GM12878 (cell line): ENCODE results near the gene TREM1. TPM values are rescaled to one million over a fixed set of nuclear protein-coding genes. Genes with fewer than 3 reads are reported as not detected.

Experiments
- ATAC-seq: fragments of 200-7000 bp; cut with Tn5 transposase; 3 replicates; pipeline ENCODE4 v1.9.1; 2020; ENCODE audit warnings: mild to moderate bottlenecking, moderate library complexity
- BruUV-seq: library from RNA; stranded (reverse); fragments of 400-500 nt; replicated peaks from 2 replicates; lab custom pipeline; 2021; lab: Mats Ljungman, UMichigan
- CTCF ChIA-PET: fragments of 300-600 bp; sonication (Branson Sonifier 250); formaldehyde crosslinking; extraction: SDS; loops from one replicate; lab custom pipeline; 2021; ENCODE audit warnings: inconsistent platforms; lab: Yijun Ruan, JAX
- POLR2A ChIA-PET: fragments of 350-600 bp; formaldehyde crosslinking; extraction: SDS; loops from one replicate; lab custom pipeline; 2021; ENCODE audit warnings: inconsistent platforms; lab: Charles Lee
- RAD21 ChIA-PET: fragments of 300-600 bp; sonication (Branson Sonifier 250); formaldehyde crosslinking; loops from one replicate; lab custom pipeline; 2023; ENCODE audit warnings: antibody characterized with exemption; ENCODE audit not compliant: unreplicated experiment; lab: Charles Lee
- SMC1A ChIA-PET: fragments of 300-600 bp; sonication (Branson Sonifier 250); formaldehyde crosslinking; loops from one replicate; lab custom pipeline; 2023; ENCODE audit not compliant: unreplicated experiment, uncharacterized antibody; lab: Charles Lee
- DNase-seq: peaks from one replicate; pipeline ENCODE4 v3.0.0-alpha.2; 2011; ENCODE audit warnings: low read depth, low spot score
- FAIRE-seq: peaks from 3 replicates; lab custom pipeline; 2011; peaks lifted over from hg19 to GRCh38; lab: Jason Lieb, UNC
- H2AFZ ChIP-seq: 2 replicates; pipeline ENCODE4 v1.6.0; 2011; ENCODE audit warnings: low read depth, low read length, control low read depth; ENCODE audit not compliant: control insufficient read depth
- H3K27ac ChIP-seq: 2 replicates; pipeline ENCODE4 v1.5.1; 2011; ENCODE audit warnings: control low read depth; ENCODE audit not compliant: control insufficient read depth, insufficient read depth
- H3K27me3 ChIP-seq, 2 experiments: replicated peaks in 1 of 2; 2 replicates each; pipeline versions ENCODE4 v1.6.0 to v1.6.1; 2011; ENCODE audit warnings: low read length in 1 of 2; ENCODE audit not compliant: control insufficient read depth in 2 of 2, insufficient read depth in 2 of 2
- H3K36me3 ChIP-seq, 2 experiments: 2 replicates each; pipeline ENCODE4 v1.5.1; 2011; ENCODE audit warnings: low read length in 1 of 2; ENCODE audit not compliant: control insufficient read depth in 2 of 2, insufficient read depth in 2 of 2
- H3K4me1 ChIP-seq: 2 replicates; pipeline ENCODE4 v1.6.1; 2011; ENCODE audit warnings: mild to moderate bottlenecking, low read length, moderate library complexity, mixed read lengths; ENCODE audit not compliant: control insufficient read depth, insufficient read depth
- H3K4me2 ChIP-seq: 2 replicates; pipeline ENCODE4 v1.6.0; 2011; ENCODE audit warnings: control low read depth; ENCODE audit not compliant: control insufficient read depth, insufficient read depth
- H3K4me3 ChIP-seq: fragments of 200-600 bp; sonication (generic); 2 replicates; pipeline ENCODE4 v1.5.1; 2016
- H3K79me2 ChIP-seq: 2 replicates; pipeline ENCODE4 v1.6.0; 2011; ENCODE audit warnings: low read length; ENCODE audit not compliant: control insufficient read depth, insufficient read depth
- H3K9ac ChIP-seq: 2 replicates; pipeline ENCODE4 v1.8.0; 2011; ENCODE audit warnings: low read length, control low read depth, mixed read lengths; ENCODE audit not compliant: control insufficient read depth, insufficient read depth
- H3K9me3 ChIP-seq: replicated peaks from 3 replicates; pipeline ENCODE4 v1.5.1; 2011; ENCODE audit warnings: mild to moderate bottlenecking, low read length; ENCODE audit not compliant: control insufficient read depth, insufficient read depth
- H4K20me1 ChIP-seq: 2 replicates; pipeline ENCODE4 v1.6.0; 2011; ENCODE audit not compliant: control insufficient read depth, insufficient read depth
- ATF3 ChIP-seq: IDR thresholded peaks from 2 replicates; pipeline ENCODE4 v1.6.1; 2011; ENCODE audit warnings: low read depth, mild to moderate bottlenecking, low read length, moderate library complexity, borderline replicate concordance; ENCODE audit errors: extremely low read depth
- ATF7 ChIP-seq: fragments of 450-650 bp; IDR thresholded peaks from 2 replicates; pipeline ENCODE4 v1.6.1; 2016; ENCODE audit warnings: low read depth, mild to moderate bottlenecking
- BCL11A ChIP-seq: IDR thresholded peaks from 2 replicates; pipeline ENCODE4 v1.6.1; 2011; ENCODE audit warnings: low read depth, low read length
- BHLHE40 ChIP-seq, 2 experiments: fragments of 450-650 bp in 1 of 2; IDR thresholded peaks; 2 replicates each; pipeline ENCODE4 v1.6.1; 2011 to 2017; ENCODE audit warnings: low read depth in 2 of 2, borderline replicate concordance in 1 of 2, improper control_type of control experiment in 1 of 2, low read length in 1 of 2, mild to moderate bottlenecking in 1 of 2
- CHD2 ChIP-seq: IDR thresholded peaks from 2 replicates; pipeline ENCODE4 v1.6.1; 2011; ENCODE audit warnings: low read depth, low read length, improper control_type of control experiment, borderline replicate concordance
- CHD4 ChIP-seq: fragments of 200-600 bp; sonication (generic); IDR thresholded peaks from 2 replicates; pipeline ENCODE4 v1.6.1; 2016; ENCODE audit warnings: mild to moderate bottlenecking
- CREB1 ChIP-seq: IDR thresholded peaks from 2 replicates; pipeline ENCODE4 v1.6.1; 2012; ENCODE audit warnings: low read depth, mild to moderate bottlenecking, inconsistent platforms
- DPF2 ChIP-seq: fragments of 450-650 bp; IDR thresholded peaks from 2 replicates; pipeline ENCODE4 v1.6.1; 2017; ENCODE audit warnings: mild to moderate bottlenecking
- IKZF1 ChIP-seq: fragments of 450-650 bp; conservative IDR thresholded peaks from 2 replicates; pipeline ENCODE4 v1.6.1; 2017; ENCODE audit warnings: antibody characterized with exemption, mild to moderate bottlenecking
- IKZF2 ChIP-seq, 2 experiments: fragments of 450-650 bp; IDR thresholded peaks; 2 replicates each; pipeline ENCODE4 v1.6.1; 2017; ENCODE audit warnings: mild to moderate bottlenecking in 2 of 2, moderate library complexity in 2 of 2
- IRF4 ChIP-seq: IDR thresholded peaks from 2 replicates; pipeline ENCODE4 v1.6.1; 2011; ENCODE audit warnings: low read depth, low read length
- MEF2A ChIP-seq: IDR thresholded peaks from 2 replicates; pipeline ENCODE4 v1.6.1; 2011; ENCODE audit warnings: low read depth, mild to moderate bottlenecking, low read length, moderate library complexity; ENCODE audit not compliant: insufficient read depth
- MTA2 ChIP-seq: fragments of 450-650 bp; IDR thresholded peaks from 2 replicates; pipeline ENCODE4 v1.6.1; 2016; ENCODE audit warnings: low read depth, mild to moderate bottlenecking, moderate library complexity
- NBN ChIP-seq: fragments of 450-650 bp; IDR thresholded peaks from 2 replicates; pipeline ENCODE4 v1.6.1; 2016
- POLR2AphosphoS5 ChIP-seq: IDR thresholded peaks from 2 replicates; pipeline ENCODE4 v1.6.1; 2011; ENCODE audit warnings: mild to moderate bottlenecking, low read length, inconsistent platforms
- RAD21 ChIP-seq: IDR thresholded peaks from 2 replicates; pipeline ENCODE4 v1.6.1; 2011; ENCODE audit warnings: mild to moderate bottlenecking, low read depth, low read length, moderate library complexity; ENCODE audit not compliant: insufficient read depth
- RELA ChIP-seq: fragments of 450-650 bp; IDR thresholded peaks from 2 replicates; pipeline ENCODE4 v1.8.0; 2014; ENCODE audit warnings: borderline replicate concordance; ENCODE audit not compliant: partially characterized antibody
- RUNX3 ChIP-seq: IDR thresholded peaks from 2 replicates; pipeline ENCODE4 v1.6.1; 2012; ENCODE audit warnings: low read length, inconsistent platforms
- SMAD1 ChIP-seq: fragments of 450-650 bp; IDR thresholded peaks from 2 replicates; pipeline ENCODE4 v1.6.1; 2018; ENCODE audit warnings: mild to moderate bottlenecking, low read depth; ENCODE audit not compliant: partially characterized antibody
- SMC3 ChIP-seq: IDR thresholded peaks from 2 replicates; pipeline ENCODE4 v1.6.1; 2011; ENCODE audit warnings: low read length, improper control_type of control experiment, borderline replicate concordance
- TBL1XR1 ChIP-seq: IDR thresholded peaks from 2 replicates; pipeline ENCODE4 v1.6.1; 2012; ENCODE audit warnings: low read depth, low read length, improper control_type of control experiment
- YBX1 ChIP-seq: fragments of 450-650 bp; IDR thresholded peaks from 2 replicates; pipeline ENCODE4 v1.6.1; 2016; ENCODE audit warnings: antibody characterized with exemption
- ZNF24 ChIP-seq: fragments of 450-650 bp; IDR thresholded peaks from 2 replicates; pipeline ENCODE4 v1.6.1; 2017; ENCODE audit warnings: antibody characterized with exemption, mild to moderate bottlenecking
- WGBS: methylation state at CpG from one replicate; pipeline ENCODE4 v1.1.6; 2016; ENCODE audit warnings: low lambda C conversion rate; ENCODE audit not compliant: insufficient replicate concordance, insufficient coverage; ENCODE audit errors: missing lambda C conversion rate; 5-methylcytosine and 5-hydroxymethylcytosine counted together
- in situ Hi-C: fragments of 300-500 bp; cut with MboI; formaldehyde crosslinking; loops from 9 replicates; pipeline ENCODE4 v1.14.3; 2018; ENCODE audit warnings: mixed read lengths
- intact Hi-C: fragments of 100-400 bp; cut with micrococcal nuclease; formaldehyde crosslinking; loops from one replicate; pipeline ENCODE4 v1.14.2; 2022; ENCODE audit not compliant: unreplicated experiment
- polyA plus RNA-seq, 11 experiments: library from polyadenylated mRNA; depleted of rRNA in 4 of 11; unstranded in 6 of 11; stranded (reverse) in 5 of 11; fragments of >200 nt; fragmentation: Nextera tagmentation in 4 of 11; fragmentation: Illumina TruSeq in 1 of 11; extraction: Ambion mirVana in 4 of 11; extraction: Trizol in 1 of 11; gene quantifications; 1 replicate in 1 of 11; 2 replicates in 10 of 11; pipeline versions ENCODE4 v1.2.1 to v1.2.3, GENCODE V29; 2011 to 2016; ENCODE audit warnings: inconsistent platforms in 2 of 11, missing spikeins in 2 of 11, low read depth in 1 of 11
- total RNA-seq, 4 experiments: library from RNA; depleted of rRNA in 3 of 4; stranded (reverse); fragments of >200 nt in 3 of 4; fragmentation: Illumina TruSeq in 1 of 4; extraction: Trizol in 1 of 4; gene quantifications; 2 replicates each; pipeline versions ENCODE4 v1.2.1 to v1.2.3, GENCODE V29; 2013 to 2021

Gene TREM1
- total and polyA plus RNA-seq, 10 of the 15 experiments (the other 5 are each of a cell fraction or from before 2014, with no cell fraction given) = 0.09 to 2.6 (median 0.28) TPM; not detected in 2

- Histone ChIP-seq H3K4me1 (no peaks in the 10 kb centered on the region), H2AFZ (peak overlapping the region; percentile 52; the same call in 1 of the 2 replicates), H3K9ac (no peak overlapping the region), H3K4me2 (no peak overlapping the region), H3K27me3 (no peaks in the 10 kb centered on the region), H3K27ac (no peak overlapping the region), H3K4me3 (no peak overlapping the region), H3K36me3 (no peaks in the 10 kb centered on the region), H3K79me2 (no peaks in the 10 kb centered on the region), H4K20me1 (no peaks in the 10 kb centered on the region), H3K9me3 (no peaks in the 10 kb centered on the region; the same call in 2 of the 3 replicates)
- RAD21 ChIA-PET = interaction anchor here (0.7 to 3.2 kb wide), 18 partner anchors 9 to 252 kb away, joined by 3 to 27 read pairs (median 4); no protein-coding TSS in a partner anchor
- no peak for DNase-seq
- CTCF ChIA-PET = interaction anchor here (0.6 to 6.7 kb wide), 27 partner anchors 10 to 1781 kb away, joined by 3 to 68 read pairs (median 5); partner anchors contain the start of genes NCR2 and TREML2
- no TSS peak for BruUV-seq
- peak; percentile 78 for ATAC-seq
- SMC1A ChIA-PET = interaction anchor here (0.7 to 3.2 kb wide), 16 partner anchors 9 to 203 kb away, joined by 3 to 44 read pairs (median 6); partner anchors contain the start of gene TREML2
- 29% methylated on average over 10 of the region's 10 CpGs for WGBS
- POLR2A ChIA-PET = interaction anchor here (0.8 to 1.1 kb wide), 3 partner anchors 9 to 29 kb away, joined by 3 read pairs; no protein-coding TSS in a partner anchor
- in situ Hi-C loops (no loop called here), intact Hi-C loops (loop anchor here (5.0 kb wide), 1 partner anchor 38 kb away; no protein-coding TSS in a partner anchor)
- peak; percentile 35 for FAIRE-seq
- TF ChIP-seq BHLHE40 (IDR thresholded peaks at IDR 0.05; ENCODE audit: borderline replicate concordance in 1 of 2, low read depth in 2 of 2, low read length in 1 of 2) (peak; percentile 23 to 56; a peak in 1 of 4 replicates), ZNF24 (0 out of 2 replicates have a peak, but pooled peaks have one; percentile 40), YBX1 (no peak), POLR2AphosphoS5 (peak; percentile 66), MEF2A (0 out of 2 replicates have a peak, but pooled peaks have one; percentile 26), ATF7 (0 out of 2 replicates have a peak, but pooled peaks have one; percentile 9), RAD21 (peak; percentile 79), BCL11A (no peak), SMAD1 (peak; percentile 98), SMC3 (peak; percentile 52; the same call in 1 of the 2 replicates), CHD4 (no peak), RUNX3 (peak; percentile 83), IRF4 (0 out of 2 replicates have a peak, but pooled peaks have one; percentile 50), IKZF2 (IDR thresholded peaks at IDR 0.05) (peak in 1 of 2 experiments; percentile 36; a peak in 1 of 4 replicates), TBL1XR1 (no peak), NBN (0 out of 2 replicates have a peak, but pooled peaks have one; percentile 48), MTA2 (0 out of 2 replicates have a peak, but pooled peaks have one; percentile 26), CHD2 (0 out of 2 replicates have a peak, but pooled peaks have one; percentile 31), ATF3 (no peak), IKZF1 (peak; percentile 33; the same call in 1 of the 2 replicates), DPF2 (0 out of 2 replicates have a peak, but pooled peaks have one; percentile 19), CREB1 (no peak), RELA (no peak)
Observed at GRCh38 chr6:41278699-41279405, 7.6 kb downstream of the TREM1 start.
